G401 (cell line): ENCODE measurements around the gene PDLIM7. TPM values are rescaled to one million over a fixed set of nuclear protein-coding genes. Genes with fewer than 3 reads are reported as not detected.
"Not testable (repeated sequence)": the region's sequence is repeated elsewhere in the genome, so short reads cannot be mapped to it uniquely, and the experiment has no call there.

Source experiments
- DNase-seq: peaks from one replicate; pipeline ENCODE4 v3.0.0-alpha.2; 2015; ENCODE audit warnings: low spot score
- in situ Hi-C: cut with HindIII; loops from 2 replicates; pipeline ENCODE4 v1.10.0; 2016; ENCODE audit warnings: low sequenced_read_pairs, mixed read lengths
- total RNA-seq: library from RNA; depleted of rRNA; stranded (reverse); fragments of >200 nt; shearing (Covaris generic); gene quantifications from 2 replicates; pipeline ENCODE4 v1.2.3, GENCODE V29; 2014; rRNA removed

The PDLIM7 gene, protein sequence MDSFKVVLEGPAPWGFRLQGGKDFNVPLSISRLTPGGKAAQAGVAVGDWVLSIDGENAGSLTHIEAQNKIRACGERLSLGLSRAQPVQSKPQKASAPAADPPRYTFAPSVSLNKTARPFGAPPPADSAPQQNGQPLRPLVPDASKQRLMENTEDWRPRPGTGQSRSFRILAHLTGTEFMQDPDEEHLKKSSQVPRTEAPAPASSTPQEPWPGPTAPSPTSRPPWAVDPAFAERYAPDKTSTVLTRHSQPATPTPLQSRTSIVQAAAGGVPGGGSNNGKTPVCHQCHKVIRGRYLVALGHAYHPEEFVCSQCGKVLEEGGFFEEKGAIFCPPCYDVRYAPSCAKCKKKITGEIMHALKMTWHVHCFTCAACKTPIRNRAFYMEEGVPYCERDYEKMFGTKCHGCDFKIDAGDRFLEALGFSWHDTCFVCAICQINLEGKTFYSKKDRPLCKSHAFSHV
- 297 and 299 TPM in 2 replicates for total RNA-seq

DNA sequence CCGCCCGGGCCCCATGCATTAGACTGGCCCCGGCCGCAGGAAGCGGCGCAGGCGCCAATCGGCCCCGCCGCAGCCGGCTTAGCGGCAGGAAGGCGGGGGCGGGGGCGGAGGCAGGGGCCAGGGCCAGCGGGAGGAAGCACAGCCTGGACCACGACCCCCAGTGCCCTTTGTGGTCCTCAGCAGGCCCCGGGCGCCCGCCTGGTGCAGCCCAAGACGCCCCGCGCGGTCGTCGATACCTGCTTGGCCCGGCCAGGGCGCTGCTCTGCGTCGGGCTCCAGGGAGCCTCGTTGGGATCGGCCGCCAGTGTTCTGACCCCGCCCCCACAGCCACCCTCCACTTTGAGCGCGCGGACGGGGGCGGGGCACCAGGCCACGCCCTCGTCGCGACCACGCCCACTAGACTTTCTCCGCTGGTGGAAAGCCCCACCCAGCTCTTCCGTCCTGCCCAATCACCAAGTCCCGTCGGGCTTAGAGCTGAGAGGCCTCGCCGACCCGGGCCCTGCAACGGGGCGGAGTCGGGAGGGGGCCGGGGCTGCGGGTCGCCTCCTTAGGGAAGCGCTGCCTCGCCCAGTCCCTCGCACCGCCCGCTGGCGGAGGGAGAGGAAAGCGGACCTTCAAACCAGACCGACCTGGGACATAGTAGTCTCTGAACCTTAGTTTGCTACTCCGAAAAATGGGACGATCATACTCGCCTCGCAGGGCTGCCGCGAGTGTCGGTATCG lies at the start of gene PDLIM7:
PDLIM7 (minus strand) TSS at position 313 of the 721 bp plus-strand sequence. CDS start 1,092 bp downstream, outside the sequence.
- DNase-seq = peak; percentile 68
- in situ Hi-C loops = no loop called here

DNA sequence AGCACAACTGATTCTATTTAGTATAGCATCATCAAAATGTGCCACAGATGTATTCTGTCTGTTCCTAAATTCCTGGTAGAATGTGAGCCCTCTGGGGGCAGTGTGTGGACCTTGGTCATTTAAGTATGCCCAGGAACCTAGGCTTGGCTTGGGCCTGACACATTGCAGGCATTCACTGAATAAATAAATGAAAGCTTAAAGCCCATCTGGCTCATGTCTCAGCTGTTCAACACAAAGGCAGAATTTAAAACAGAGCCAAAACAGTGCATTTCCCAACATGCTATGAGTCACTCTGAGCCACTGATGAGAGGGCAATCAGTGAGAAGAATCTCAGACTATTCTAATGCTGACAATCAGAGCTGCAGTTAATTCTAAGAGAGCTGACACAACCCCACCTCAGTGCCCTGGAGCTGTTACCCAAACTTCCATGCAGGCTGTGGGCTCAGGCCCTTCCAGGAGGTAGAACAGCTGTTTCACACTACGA lies 48.9 kb upstream of the PDLIM7 start:
- no peak for DNase-seq

DNA sequence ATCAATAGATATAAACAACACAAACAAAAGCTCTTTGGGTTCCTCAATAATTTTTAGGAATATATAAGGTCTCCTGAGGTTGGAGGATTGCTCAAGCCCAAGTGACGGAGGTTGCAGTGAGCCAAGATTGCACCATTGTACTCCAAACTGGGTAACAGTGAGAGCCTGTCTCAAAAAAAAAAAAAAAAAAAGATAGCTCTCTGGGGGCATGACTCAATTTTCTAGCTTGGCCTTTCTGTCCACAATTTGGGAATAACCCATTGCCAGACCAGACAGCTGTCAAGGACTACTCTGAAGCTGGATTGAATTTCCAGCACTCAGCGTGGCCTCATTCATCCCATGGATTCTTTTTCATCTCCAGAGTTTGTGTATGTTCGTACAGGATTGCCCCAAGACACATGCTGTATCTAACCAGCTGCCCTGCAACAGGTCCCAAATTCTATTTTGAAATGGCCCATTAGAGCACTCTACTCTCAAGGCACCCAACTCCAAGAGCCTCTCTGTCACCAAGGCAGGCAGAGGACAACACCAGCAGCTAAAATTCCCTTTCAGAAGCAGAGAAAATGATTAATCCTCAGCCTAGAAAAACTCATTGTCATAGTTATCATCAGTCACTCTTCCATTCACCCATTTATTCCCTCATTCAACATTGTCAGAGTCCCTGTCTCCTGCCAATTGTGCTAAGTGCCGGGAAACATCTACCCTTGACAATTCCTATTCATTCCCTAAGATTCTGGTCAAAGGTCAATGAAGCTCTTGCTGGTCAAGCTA lies 48.3 kb upstream of the PDLIM7 start:
- in situ Hi-C loops = no loop called here
- no peak for DNase-seq

More for the DNA sequence above, 48.9 kb upstream of the PDLIM7 start:
- in situ Hi-C loops = no loop called here

DNA sequence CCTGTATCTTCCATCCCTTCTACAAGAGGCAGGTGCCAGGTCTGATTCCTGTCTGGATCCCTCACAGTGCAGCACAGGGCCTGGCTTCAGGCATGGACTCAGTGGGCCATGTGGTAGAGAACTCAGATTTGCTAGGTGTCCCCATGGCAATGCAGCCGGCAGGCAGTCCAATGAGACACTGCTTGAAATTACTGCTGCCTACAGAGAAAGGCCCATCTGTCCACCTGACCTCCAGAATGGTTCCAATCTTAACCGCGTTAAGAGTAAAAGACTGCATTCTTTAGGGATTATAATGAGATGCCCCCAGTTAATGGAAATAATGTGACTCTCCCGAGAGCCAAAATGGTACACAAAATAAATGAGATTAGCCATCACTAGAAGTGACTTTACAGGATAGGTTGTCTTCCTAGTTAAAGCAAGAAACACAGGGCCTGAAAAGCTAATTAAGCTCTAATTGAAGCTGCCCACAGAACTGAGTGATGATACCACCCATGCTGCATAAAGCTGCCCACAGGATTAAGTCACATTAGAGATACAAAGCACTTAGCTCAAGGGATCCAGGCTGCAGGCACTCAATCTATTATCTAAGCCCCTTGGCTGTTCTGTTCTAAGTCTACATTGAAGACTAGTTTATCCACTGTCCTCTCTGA lies 45.5 kb upstream of the PDLIM7 start:
- in situ Hi-C loops = no loop called here
- peak; percentile 69 for DNase-seq

DNA sequence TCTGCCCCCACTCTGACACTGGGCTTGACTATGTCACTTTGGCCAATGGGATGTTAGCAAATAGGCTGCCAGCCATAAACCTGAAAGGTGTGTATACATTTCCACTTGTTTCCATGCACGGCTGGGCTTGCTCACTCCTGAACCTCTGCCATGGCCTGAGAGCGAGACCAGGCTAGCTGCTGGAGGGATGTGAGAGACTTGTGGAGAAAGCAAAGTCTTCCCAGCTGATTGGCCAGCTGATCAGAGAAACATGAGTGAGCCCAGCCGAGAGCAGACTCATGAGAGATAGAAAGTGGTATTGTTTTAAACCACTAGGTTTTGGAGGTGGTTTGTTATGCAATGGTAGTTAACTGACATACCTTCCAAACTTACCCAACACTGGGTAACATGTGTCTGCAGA lies 43.0 kb upstream of the PDLIM7 start:
- no peak for DNase-seq
- in situ Hi-C loops = no loop called here

DNA sequence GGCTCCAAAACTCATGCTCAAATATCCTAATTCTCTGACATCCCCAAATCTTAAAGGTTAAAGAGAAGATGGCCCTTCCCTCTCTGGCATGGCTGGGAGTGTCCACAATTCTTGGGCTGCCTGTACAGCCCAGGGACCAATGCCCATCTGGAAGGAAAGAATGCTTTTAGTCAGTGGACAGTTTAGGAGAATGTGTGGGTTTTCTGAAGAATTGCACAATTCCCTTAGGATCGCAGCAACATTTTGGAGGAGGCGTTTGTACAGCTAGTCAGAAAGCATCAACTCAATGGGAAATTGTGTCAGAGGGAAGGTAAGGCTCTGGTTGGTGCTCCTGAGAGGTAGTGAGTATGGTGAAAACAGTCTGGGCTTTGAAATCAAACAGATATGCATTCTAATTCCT lies 42.0 kb upstream of the PDLIM7 start:
- no peak for DNase-seq
- in situ Hi-C loops = no loop called here

DNA sequence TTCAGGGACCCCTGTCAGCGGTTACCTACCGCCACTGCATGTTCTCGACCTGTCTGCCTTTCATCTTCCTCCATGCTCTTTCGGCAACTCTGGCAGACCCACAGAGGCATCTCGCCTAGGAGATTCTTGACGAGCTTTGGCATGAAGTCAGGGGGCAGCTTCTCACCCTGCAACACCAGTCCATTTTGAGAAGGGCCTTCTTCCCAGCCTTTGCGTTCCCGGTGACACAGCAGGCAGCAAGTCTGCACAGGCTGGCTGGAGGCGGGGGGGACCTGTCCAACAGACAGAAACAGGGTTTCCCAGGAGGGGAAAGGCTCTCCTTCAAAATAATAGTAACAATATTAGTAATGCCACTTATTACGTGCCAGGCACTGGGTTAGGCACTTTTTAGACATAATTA lies 41.5 kb upstream of the PDLIM7 start:
- in situ Hi-C loops = no loop called here
- no peak for DNase-seq

DNA sequence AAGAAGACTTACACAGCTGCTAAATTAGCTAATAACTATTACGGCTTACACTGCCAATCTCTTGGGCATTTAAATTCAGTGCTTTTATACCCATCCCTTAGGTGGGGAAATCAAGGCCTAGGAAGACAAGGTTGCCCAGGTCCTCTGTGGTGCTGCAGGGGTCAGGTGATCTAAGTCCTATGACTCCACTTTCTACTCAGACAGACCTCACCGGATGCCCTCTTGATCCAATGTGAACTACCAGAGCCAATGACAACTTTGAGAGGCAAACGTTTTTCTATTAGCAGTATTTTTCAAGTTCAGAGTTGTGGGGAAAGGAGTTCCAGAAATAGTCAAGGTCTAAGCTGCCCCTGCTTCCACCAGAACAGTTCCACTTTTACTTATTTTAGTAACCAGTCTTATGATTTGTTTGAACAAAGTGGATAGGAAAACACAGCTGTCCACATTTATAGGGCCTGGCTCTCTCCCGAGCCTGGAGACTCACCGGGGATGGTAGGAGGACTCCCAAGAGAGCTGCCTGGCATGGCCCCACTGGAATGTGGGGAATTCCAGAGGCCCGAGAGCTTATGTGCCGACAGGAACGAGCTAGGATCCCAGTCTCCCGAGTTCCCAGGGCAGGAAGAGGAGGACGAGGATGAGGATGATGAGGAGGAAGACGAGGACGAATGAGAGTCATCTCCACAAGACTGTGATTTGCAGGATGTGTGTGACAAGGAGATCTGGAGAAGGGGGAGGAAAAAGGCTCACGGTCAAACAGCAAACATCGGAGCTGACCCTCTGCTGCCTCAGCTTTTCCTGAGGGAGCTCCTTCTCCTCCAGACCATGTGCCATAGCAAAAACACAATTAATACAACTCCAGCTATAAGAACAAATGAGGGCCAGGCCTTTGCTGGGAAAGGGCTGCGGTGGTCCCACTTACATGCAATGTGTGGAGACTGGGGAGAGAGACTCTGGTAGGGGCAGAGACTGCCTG lies 40.3 kb upstream of the PDLIM7 start:
- in situ Hi-C loops = no loop called here
- DNase-seq = no peak

DNA sequence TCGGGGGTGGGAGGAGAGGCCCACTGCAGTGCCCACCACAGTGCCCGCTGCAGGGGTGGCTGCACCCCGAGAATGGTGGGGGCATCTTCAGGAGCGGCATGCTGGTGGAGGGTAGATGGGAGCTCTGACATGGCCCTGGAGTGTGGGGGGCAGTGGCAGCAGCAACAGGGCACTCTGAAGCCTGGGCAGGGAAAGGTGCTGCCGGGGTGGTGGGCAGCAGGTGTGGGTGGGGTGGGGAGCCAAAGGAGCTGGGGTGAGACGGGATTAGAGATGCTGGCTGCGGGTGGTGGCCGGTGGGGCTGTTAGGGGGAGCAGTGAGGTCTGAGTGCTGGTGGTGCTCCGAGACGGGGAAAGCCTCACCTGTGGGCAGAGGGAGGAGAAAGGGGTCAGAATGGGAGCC lies 39.0 kb upstream of the PDLIM7 start:
- in situ Hi-C loops = no loop called here
- no peak for DNase-seq

DNA sequence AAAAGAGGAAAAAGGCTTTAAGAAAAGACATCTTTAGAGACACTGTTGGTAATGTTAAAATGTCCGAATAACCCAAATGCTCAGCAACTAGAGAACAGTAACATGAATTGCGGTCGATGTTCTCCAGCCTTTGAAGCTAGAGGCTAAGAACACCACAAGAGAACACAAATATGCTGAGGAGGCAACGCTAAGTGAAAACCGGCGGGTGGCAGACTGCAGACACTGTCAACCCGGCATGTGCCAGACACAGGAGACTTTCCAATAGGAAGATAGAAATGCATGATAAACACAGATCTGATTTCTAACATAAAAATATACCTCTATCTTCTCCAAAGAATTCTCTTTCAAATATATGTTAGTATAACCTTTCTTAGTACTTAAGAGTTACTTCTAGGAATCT lies 37.7 kb upstream of the PDLIM7 start:
- DNase-seq = no peak
- in situ Hi-C loops = no loop called here

DNA sequence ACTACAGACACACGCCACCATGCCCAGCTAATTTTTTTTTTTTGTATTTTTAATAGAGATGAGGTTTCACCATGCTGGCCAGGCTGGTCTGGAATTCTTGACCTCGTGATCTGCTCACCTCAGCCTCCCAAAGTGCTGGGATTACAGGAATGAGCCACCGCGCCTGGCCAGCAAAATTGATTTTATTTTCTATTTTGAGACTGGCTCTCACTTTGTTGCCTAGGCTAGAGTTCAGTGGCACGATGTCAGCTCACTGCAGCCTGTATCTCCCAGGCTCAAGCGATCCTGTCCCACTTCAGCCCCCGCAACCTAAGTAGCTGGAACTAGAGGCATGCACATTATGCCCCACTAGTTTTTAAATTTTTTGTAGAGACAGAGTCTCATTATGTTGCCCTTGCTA lies 37.0 kb upstream of the PDLIM7 start:
- in situ Hi-C loops, DNase-seq: not testable (repeated sequence)

DNA sequence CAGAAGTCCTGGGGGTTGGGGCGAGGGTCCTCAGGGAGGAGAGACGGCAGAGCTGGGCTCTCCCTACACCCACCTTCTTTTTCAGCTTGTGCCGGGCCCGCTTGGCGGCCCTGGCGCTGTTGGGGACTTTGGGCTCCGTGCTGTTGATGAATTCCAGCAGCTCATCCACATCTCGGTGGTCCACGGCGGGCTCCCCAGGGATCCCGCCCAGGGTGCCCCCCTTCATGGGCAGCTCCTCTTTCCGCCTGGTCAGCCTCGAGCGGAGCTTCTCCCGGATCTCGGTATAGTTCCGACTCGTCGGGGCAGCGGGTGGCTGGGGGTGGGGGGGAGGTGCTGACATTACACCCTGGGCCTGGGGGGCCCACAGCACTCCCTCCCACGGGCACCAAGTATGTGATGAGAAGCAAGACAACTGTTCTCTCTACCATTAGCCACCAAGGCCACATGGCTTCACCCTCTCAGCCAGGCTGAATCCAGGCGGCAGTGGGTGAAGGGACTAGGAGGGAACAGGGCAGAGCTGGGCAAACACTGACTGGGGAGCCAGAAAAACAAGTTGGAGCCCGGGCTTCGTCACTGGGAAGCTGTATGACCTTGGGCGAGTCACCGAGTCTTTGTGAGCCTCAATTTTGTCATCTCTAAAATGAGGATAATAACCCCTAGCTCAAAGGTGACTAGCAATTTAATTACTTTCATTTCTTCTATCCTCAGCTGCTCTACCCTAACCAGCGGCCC lies 34.0 kb upstream of the PDLIM7 start:
- DNase-seq = no peak
- in situ Hi-C loops = no loop called here

DNA sequence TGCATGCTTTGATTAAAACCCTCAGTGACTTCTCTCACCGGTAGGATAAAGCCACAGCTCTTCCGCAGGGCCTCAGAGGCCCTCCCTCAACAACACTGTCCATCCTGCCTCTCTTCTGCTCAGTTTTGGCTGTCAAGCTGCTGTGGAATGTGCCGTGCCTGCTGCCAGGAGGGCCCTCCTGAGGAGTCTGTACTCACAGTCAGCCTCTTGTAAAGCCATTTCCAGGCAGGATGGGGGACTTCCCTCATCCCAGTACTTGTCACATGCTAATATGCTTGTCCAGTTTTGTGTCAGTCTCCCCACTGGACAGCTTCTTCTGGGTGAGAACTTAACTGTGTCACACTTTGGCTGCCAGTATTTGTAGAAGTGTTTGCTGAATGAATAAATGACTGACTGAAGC lies 33.2 kb upstream of the PDLIM7 start:
- in situ Hi-C loops = no loop called here
- DNase-seq = no peak

DNA sequence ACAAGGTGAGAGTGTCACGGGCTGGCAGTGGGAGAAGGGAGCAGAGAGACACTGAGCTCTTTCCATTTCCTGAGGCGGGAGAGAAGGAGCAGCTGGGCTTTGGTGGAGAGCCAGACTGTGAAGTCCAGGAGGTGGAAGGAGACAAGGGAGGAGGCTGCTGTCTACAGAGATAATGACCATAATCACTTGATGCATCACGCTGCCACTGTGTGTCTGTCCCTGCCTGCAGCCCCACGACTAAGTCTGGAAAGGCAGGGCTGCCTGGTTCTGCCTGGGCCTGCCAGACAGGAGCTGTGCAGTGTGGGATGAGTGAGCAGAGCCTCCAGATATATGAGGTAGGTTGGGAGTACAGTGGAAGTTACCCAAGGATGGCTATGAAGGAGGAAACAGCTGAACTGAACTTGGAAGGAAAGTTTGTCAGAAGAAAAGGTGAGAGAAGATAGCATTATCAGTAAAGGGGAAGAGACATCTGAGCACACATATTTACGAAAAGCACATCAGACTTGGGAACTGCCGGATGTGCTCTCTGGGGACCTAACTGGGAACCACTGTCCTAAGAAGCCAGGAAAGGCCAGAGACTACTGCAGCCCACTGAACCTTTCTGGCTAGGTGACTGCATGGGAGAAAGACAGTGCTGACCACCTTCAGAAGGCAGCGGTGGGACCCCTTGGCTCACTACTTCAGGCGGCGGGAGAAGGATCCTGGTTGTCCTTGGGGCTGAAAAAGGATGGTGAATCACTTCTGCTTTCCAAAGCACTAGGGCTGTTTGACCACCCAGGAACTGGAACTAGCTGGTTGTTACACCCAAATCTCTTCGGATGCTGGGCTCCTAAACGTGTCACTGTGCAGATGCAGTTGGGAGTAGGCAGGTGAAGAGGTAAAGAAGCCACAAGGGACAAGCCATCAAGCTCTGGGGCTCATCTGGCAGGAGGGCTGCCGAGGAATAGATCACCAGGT lies 32.1 kb upstream of the PDLIM7 start:
- DNase-seq = no peak
- in situ Hi-C loops = no loop called here

DNA sequence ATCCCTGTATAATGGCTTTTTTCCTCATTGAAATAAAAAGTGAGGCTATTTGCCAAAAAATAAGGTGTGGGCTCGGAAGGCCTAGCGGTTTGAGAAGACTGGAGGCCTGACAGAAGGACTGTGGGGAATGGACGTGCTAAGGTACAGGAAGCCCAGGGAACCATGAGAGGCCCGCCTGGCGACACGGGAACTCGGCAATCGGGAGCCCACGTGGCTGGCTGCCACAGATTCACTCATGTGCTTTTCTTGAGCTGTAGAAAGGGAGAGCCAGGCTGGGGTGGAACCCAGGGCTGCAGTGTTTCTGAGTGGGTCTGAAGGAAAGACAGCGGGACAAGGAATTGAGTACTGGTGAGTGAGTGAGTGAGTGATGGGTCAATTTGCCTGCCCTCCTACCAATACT lies 31.2 kb upstream of the PDLIM7 start:
- DNase-seq = no peak
- in situ Hi-C loops = no loop called here

DNA sequence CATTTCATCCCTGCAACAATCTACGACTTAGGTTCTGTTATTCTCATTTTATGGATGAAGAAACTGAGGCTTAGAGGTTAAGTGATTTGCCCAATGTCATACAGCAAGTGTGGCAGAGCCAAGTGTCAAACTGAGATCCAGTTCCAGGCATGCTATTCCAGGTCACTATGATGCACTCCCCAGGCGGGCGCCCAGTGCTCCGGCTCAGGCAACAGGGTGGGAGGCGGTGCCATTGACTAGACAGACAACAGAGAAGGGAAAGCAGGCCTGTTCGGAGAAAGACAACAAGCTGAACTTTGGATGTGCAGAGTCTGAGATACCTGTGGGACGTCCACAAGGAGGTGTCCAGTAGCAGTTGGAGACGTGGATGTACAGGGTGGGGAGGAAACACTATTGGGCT lies 30.2 kb upstream of the PDLIM7 start:
- in situ Hi-C loops = no loop called here
- no peak for DNase-seq
